ENCODE measurements around the gene GSTM1. TPM values are rescaled to one million over a fixed set of nuclear protein-coding genes. Genes with fewer than 3 reads are reported as not detected.

GSTM1 gene
- total and polyA plus RNA-seq, 2 donors (not counting 3 experiments of a cell fraction or from before 2014, with no cell fraction given): 35.5 TPM; not detected in 1

DNA sequence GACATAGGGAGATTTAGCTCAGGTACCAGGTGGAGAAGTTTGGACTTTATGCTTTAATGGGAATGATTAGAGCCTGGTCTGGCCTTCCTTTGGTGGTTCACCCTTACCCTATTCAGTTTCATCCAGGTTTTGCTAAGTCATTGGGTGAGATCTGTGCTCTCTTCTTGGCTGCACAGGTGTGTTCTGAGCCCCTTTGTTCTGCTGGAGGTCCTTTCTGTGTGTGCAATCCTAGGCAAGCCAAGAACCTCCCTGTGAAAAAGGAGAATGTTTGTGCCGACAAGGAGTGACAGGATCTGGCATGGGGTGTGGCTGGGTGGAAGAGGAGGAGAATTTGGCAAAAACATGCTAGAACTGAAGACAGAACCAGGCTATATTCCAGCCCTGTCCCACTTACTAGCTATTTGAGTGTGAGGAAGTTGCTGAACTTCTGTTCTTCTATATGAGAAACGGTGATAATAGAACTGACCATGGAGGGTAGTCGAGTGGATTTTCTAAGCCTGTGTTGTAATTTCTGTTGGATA is 29.0 kb downstream of the GSTM1 start:
- H3K36me3 ChIP-seq (ENCODE audit: control insufficient read depth in 2 of 2, extremely low read depth in 1 of 2, insufficient read depth in 2 of 2, low read length in 2 of 2): no peaks in the 10 kb centered on the region
- no TSS peak for BruUV-seq (replicated peaks)
- no peak overlapping the region for H3K27ac ChIP-seq (ENCODE audit: insufficient read depth, low read depth, low read length)

More for the DNA sequence above, 29.0 kb downstream of the GSTM1 start:
- Histone ChIP-seq H3K4me3 (replicated peaks in 1 of 3; ENCODE audit: insufficient read depth in 1 of 3, low read depth in 1 of 3, low read length in 3 of 3) (no peak overlapping the region), H2AFZ (ENCODE audit: low read depth, low read length) (no peak overlapping the region), H3K9ac (replicated peaks; ENCODE audit: extremely low read depth, insufficient read depth, low read length) (no peak overlapping the region), H3K27me3 (ENCODE audit: control insufficient read depth in 2 of 2, insufficient read depth in 2 of 2, low read length in 2 of 2) (no peaks in the 10 kb centered on the region), H3K79me2 (ENCODE audit: control insufficient read depth, insufficient read depth, low read length) (no peaks in the 10 kb centered on the region), H3K4me1 (ENCODE audit: control insufficient read depth, extremely low read depth, insufficient read depth, low read length) (peaks cover 8% of the 10 kb centered on the region), H3K9me3 (replicated peaks; ENCODE audit: control insufficient read depth, insufficient read depth, low read length) (no peaks in the 10 kb centered on the region), H4K20me1 (replicated peaks; ENCODE audit: control insufficient read depth, extremely low read depth, insufficient read depth, low read length) (no peaks in the 10 kb centered on the region), H3K4me2 (ENCODE audit: insufficient read depth, low read length) (no peak overlapping the region), H3K9me1 (replicated peaks; ENCODE audit: control insufficient read depth, extremely low read depth, insufficient read depth, low read length) (no peaks in the 10 kb centered on the region)
- no peak for DNase-seq (ENCODE audit: low read depth, low spot score)
- intact Hi-C loops (cut with micrococcal nuclease): no loop called here
- TF ChIP-seq, protein P1, sequence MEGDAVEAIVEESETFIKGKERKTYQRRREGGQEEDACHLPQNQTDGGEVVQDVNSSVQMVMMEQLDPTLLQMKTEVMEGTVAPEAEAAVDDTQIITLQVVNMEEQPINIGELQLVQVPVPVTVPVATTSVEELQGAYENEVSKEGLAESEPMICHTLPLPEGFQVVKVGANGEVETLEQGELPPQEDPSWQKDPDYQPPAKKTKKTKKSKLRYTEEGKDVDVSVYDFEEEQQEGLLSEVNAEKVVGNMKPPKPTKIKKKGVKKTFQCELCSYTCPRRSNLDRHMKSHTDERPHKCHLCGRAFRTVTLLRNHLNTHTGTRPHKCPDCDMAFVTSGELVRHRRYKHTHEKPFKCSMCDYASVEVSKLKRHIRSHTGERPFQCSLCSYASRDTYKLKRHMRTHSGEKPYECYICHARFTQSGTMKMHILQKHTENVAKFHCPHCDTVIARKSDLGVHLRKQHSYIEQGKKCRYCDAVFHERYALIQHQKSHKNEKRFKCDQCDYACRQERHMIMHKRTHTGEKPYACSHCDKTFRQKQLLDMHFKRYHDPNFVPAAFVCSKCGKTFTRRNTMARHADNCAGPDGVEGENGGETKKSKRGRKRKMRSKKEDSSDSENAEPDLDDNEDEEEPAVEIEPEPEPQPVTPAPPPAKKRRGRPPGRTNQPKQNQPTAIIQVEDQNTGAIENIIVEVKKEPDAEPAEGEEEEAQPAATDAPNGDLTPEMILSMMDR (IDR thresholded peaks at IDR 0.05; ENCODE audit: extremely low read depth in 1 of 2, insufficient read depth in 1 of 2, low read depth in 1 of 2, low read length in 2 of 2): no peak
- no peak for TF ChIP-seq JUN (IDR thresholded peaks at IDR 0.05; ENCODE audit: borderline replicate concordance, insufficient read depth, insufficient read length, low read depth)
- no peak for TF ChIP-seq POLR2A (IDR thresholded peaks at IDR 0.05; ENCODE audit: low read depth, low read length)
- no peak for TF ChIP-seq EZH2 (IDR thresholded peaks at IDR 0.05; ENCODE audit: borderline replicate concordance, low read depth, low read length, severe bottlenecking)
- TF ChIP-seq, protein P2, sequence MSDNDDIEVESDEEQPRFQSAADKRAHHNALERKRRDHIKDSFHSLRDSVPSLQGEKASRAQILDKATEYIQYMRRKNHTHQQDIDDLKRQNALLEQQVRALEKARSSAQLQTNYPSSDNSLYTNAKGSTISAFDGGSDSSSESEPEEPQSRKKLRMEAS (IDR thresholded peaks at IDR 0.05; ENCODE audit: insufficient read depth, insufficient read length): no peak
- TF ChIP-seq FOS (IDR thresholded peaks at IDR 0.05; ENCODE audit: borderline replicate concordance, insufficient read depth, low read length): no peak
- no peak for TF ChIP-seq POLR2AphosphoS5 (IDR thresholded peaks at IDR 0.05; ENCODE audit: insufficient read depth, low read depth, low read length)
- TF ChIP-seq MYC (IDR thresholded peaks at IDR 0.05; ENCODE audit: low read depth, low read length): no peak
- no peak for TF ChIP-seq GATA2 (IDR thresholded peaks at IDR 0.05; ENCODE audit: insufficient read depth, insufficient read length, low read depth, low read length)
- POLR2A ChIA-PET: no interaction called here
- FAIRE-seq: no peak
- dilution Hi-C loops (cut with MboI; ENCODE audit: extremely low pct_ligation_motif_present, low sequenced_read_pairs): no loop called here
- CTCF ChIA-PET: interaction anchor here (1.0 kb wide), 1 partner anchor 13 kb away, joined by 3 read pairs; no protein-coding TSS in a partner anchor

Measured in endothelial cell of umbilical vein (primary cell).